ENCODE data around the gene LAMA2. TPM values are rescaled to one million over a fixed set of nuclear protein-coding genes. Genes with fewer than 3 reads are reported as not detected.

The LAMA2 gene
- total and polyA plus RNA-seq, 2 donors (not counting 1 experiment from before 2014, with no cell fraction given), result 19.5 to 67.5 TPM

GRCh38 chr6:129385117-129385516 is 502.2 kb downstream of the LAMA2 start:
- no peak for DNase-seq (ENCODE audit: low read depth in 2 of 2)
- TF ChIP-seq EZH2 (IDR thresholded peaks at IDR 0.05; ENCODE audit: low read length, missing control alignments), result no peak
- TF ChIP-seq, protein P1, sequence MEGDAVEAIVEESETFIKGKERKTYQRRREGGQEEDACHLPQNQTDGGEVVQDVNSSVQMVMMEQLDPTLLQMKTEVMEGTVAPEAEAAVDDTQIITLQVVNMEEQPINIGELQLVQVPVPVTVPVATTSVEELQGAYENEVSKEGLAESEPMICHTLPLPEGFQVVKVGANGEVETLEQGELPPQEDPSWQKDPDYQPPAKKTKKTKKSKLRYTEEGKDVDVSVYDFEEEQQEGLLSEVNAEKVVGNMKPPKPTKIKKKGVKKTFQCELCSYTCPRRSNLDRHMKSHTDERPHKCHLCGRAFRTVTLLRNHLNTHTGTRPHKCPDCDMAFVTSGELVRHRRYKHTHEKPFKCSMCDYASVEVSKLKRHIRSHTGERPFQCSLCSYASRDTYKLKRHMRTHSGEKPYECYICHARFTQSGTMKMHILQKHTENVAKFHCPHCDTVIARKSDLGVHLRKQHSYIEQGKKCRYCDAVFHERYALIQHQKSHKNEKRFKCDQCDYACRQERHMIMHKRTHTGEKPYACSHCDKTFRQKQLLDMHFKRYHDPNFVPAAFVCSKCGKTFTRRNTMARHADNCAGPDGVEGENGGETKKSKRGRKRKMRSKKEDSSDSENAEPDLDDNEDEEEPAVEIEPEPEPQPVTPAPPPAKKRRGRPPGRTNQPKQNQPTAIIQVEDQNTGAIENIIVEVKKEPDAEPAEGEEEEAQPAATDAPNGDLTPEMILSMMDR (conservative IDR thresholded peaks at IDR 0.05 in 1 of 2, IDR thresholded peaks at IDR 0.05 in 1 of 2; ENCODE audit: low read depth in 1 of 2, low read length in 2 of 2), result no peak
- Histone ChIP-seq H3K36me3 (ENCODE audit: control insufficient read depth, insufficient read depth, low read length) (no peaks in the 10 kb centered on the region), H3K4me1 (ENCODE audit: control insufficient read depth, extremely low read depth, insufficient read depth, low read length) (no peaks in the 10 kb centered on the region), H4K20me1 (ENCODE audit: control insufficient read depth, extremely low read depth, insufficient read depth, low read length) (no peaks in the 10 kb centered on the region), H3K9me3 (ENCODE audit: control insufficient read depth, insufficient read depth, low read depth, low read length) (no peaks in the 10 kb centered on the region), H3K4me2 (ENCODE audit: extremely low read depth, insufficient read depth, low read length) (no peak overlapping the region), H2AFZ (ENCODE audit: low read length) (no peak overlapping the region), H3K4me3 (replicated peaks in 1 of 4; ENCODE audit: control extremely low read depth in 1 of 4, insufficient read depth in 1 of 4, low read depth in 3 of 4, low read length in 4 of 4) (no peak overlapping the region), H3K9ac (ENCODE audit: insufficient read depth, low read length) (no peak overlapping the region), H3K79me2 (ENCODE audit: control insufficient read depth, insufficient read depth, low read length) (no peaks in the 10 kb centered on the region), H3K27me3 (ENCODE audit: control insufficient read depth, insufficient read depth, low read length) (peaks cover 2% of the 10 kb centered on the region), H3K27ac (ENCODE audit: insufficient read depth, low read length) (no peak overlapping the region)

DNA sequence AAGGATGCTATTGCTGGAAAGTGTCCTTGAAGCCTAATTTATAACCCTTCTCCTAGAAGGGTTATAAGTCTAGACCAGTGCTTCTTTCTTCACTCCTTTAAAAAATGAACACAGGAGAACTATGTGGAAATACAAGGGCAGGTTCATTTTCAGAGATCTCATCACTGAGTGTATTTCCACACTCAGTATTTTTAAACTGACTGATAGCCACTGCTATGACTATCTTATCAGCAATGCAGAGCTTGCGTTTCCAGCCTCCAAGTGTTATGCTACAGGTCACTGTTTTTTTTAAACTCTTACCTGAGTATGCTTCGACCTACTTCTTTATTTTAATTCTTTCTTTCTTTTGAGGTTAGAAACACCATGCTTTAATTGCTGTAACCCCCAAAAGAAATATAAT is 508.0 kb downstream of the LAMA2 start:
- no peak overlapping the region for H3K9ac ChIP-seq (ENCODE audit: insufficient read depth, low read length)
- no peaks in the 10 kb centered on the region for H3K36me3 ChIP-seq (ENCODE audit: control insufficient read depth, insufficient read depth, low read length)
- no peak overlapping the region for H3K27ac ChIP-seq (ENCODE audit: insufficient read depth, low read length)
- H2AFZ ChIP-seq (ENCODE audit: low read length), result no peak overlapping the region
- no peaks in the 10 kb centered on the region for H3K79me2 ChIP-seq (ENCODE audit: control insufficient read depth, insufficient read depth, low read length)
- DNase-seq (ENCODE audit: low read depth in 2 of 2), result no peak
- no peaks in the 10 kb centered on the region for H4K20me1 ChIP-seq (ENCODE audit: control insufficient read depth, extremely low read depth, insufficient read depth, low read length)
- H3K4me2 ChIP-seq (ENCODE audit: extremely low read depth, insufficient read depth, low read length), result no peak overlapping the region
- H3K4me1 ChIP-seq (ENCODE audit: control insufficient read depth, extremely low read depth, insufficient read depth, low read length), result no peaks in the 10 kb centered on the region
- no peaks in the 10 kb centered on the region for H3K9me3 ChIP-seq (ENCODE audit: control insufficient read depth, insufficient read depth, low read depth, low read length)
- no peak for TF ChIP-seq EZH2 (IDR thresholded peaks at IDR 0.05; ENCODE audit: low read length, missing control alignments)
- TF ChIP-seq, protein P1 (conservative IDR thresholded peaks at IDR 0.05 in 1 of 2, IDR thresholded peaks at IDR 0.05 in 1 of 2; ENCODE audit: low read depth in 1 of 2, low read length in 2 of 2), result no peak
- no peaks in the 10 kb centered on the region for H3K27me3 ChIP-seq (ENCODE audit: control insufficient read depth, insufficient read depth, low read length)
- H3K4me3 ChIP-seq (replicated peaks in 1 of 4; ENCODE audit: control extremely low read depth in 1 of 4, insufficient read depth in 1 of 4, low read depth in 3 of 4, low read length in 4 of 4), result no peak overlapping the region

DNA sequence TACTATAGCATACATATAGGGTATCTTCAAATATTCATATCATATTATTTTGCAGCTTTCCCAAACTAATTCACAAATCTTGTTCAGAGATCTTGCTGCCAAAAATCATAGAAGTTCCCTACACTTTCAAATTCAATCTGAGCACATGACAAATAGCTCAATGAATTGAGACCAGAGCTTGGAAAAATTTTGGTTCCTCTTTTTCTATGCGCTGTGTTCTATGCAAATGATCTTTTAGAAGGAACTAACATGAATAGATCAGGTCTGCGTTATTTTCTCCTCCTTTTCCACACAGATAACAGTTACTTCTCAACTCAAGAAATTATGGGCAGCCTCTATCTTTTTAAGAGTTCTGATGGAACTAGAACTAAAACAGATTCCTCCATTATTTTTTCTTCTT is 510.7 kb downstream of the LAMA2 start:
- Histone ChIP-seq H3K4me2 (ENCODE audit: extremely low read depth, insufficient read depth, low read length) (no peak overlapping the region), H3K9ac (ENCODE audit: insufficient read depth, low read length) (no peak overlapping the region), H2AFZ (ENCODE audit: low read length) (no peak overlapping the region), H3K4me3 (replicated peaks in 1 of 4; ENCODE audit: control extremely low read depth in 1 of 4, insufficient read depth in 1 of 4, low read depth in 3 of 4, low read length in 4 of 4) (no peak overlapping the region), H4K20me1 (ENCODE audit: control insufficient read depth, extremely low read depth, insufficient read depth, low read length) (no peaks in the 10 kb centered on the region), H3K36me3 (ENCODE audit: control insufficient read depth, insufficient read depth, low read length) (no peaks in the 10 kb centered on the region), H3K9me3 (ENCODE audit: control insufficient read depth, insufficient read depth, low read depth, low read length) (no peaks in the 10 kb centered on the region), H3K27ac (ENCODE audit: insufficient read depth, low read length) (no peak overlapping the region), H3K4me1 (ENCODE audit: control insufficient read depth, extremely low read depth, insufficient read depth, low read length) (no peaks in the 10 kb centered on the region), H3K79me2 (ENCODE audit: control insufficient read depth, insufficient read depth, low read length) (no peaks in the 10 kb centered on the region), H3K27me3 (ENCODE audit: control insufficient read depth, insufficient read depth, low read length) (no peaks in the 10 kb centered on the region)
- no peak for TF ChIP-seq EZH2 (IDR thresholded peaks at IDR 0.05; ENCODE audit: low read length, missing control alignments)
- TF ChIP-seq, protein P1 (conservative IDR thresholded peaks at IDR 0.05 in 1 of 2, IDR thresholded peaks at IDR 0.05 in 1 of 2; ENCODE audit: low read depth in 1 of 2, low read length in 2 of 2), result no peak
- no peak for DNase-seq (ENCODE audit: low read depth in 2 of 2)

All from fibroblast of lung (primary cell).